Stimulated activated CD4-positive, alpha-beta T cell treated with anti-CD3 and anti-CD28 coated beads, Interleukin-2, amount 100 ng/mL, for 48 hours (primary cell): ENCODE measurements around the gene MED27.

Experiments used
- DNase-seq, 2 donors: peaks; one replicate each; pipeline ENCODE4 v3.0.0-alpha.2; 2020

Gene MED27

DNA sequence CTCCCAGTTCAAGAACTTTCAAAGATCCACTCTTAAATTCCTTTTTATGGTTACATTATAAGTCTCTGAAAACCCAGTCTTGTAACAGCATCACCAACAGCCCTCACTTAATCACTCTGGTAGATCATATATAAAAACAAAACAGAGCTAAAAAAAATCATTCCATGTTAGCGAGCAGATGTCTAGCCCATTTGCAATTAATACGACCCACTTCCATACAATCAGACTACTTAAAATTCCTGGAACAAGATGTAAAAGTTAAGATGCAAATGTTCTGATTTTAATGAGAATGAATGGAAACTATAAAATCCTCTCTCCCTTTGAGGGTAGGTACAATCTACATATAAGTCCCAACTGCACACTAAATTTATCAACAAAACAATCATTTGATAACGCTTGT, 167.0 kb downstream of the MED27 start:
- DNase-seq, result no peak

- DNase-seq, result no peak
Observed at GRCh38 chr9:131912069-131912468, 167.6 kb downstream of the MED27 start.

- DNase-seq, result no peak
Observed at GRCh38 chr9:131910572-131910971, 169.1 kb downstream of the MED27 start.

- no peak for DNase-seq
Observed at GRCh38 chr9:131905144-131905543, 174.5 kb downstream of the MED27 start.

GRCh38 chr9:131899296-131900228, 180.1 kb downstream of the MED27 start:
- DNase-seq, result no peak

DNA sequence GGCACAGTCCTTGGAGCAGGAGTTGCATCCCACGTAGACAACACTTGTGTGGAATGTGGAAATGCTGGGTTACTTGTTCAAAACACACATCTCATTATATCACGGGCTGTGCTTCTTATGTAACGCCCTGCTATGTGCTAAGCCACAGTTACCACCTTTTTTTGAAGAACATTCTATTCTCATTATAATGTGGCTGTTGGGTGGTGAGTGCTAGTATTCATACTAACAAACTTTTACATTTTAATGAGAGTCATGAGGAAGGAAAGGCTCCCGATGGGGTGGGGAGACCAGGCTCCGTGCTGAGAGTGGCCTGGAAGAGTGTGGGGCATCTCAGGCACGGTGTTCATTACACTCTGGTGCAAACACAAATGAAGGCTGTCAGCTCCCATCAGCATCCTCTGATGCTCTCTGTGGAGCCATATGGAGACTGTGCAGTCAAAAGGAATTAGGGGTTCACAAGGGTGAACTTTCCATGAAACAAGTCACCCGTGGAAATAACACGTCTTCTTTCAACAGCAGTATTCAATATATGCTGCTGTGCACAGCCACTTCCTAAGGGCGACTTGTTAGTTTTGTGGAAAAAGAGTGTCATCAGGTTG, 186.7 kb downstream of the MED27 start:
- DNase-seq, result no peak

- DNase-seq, result no peak
Observed at GRCh38 chr9:131892162-131892707, 187.4 kb downstream of the MED27 start.

GRCh38 chr9:131891598-131891997, 188.1 kb downstream of the MED27 start:
- DNase-seq, result no peak

- no peak for DNase-seq
Observed at GRCh38 chr9:131889437-131890251, 190.0 kb downstream of the MED27 start.

DNA sequence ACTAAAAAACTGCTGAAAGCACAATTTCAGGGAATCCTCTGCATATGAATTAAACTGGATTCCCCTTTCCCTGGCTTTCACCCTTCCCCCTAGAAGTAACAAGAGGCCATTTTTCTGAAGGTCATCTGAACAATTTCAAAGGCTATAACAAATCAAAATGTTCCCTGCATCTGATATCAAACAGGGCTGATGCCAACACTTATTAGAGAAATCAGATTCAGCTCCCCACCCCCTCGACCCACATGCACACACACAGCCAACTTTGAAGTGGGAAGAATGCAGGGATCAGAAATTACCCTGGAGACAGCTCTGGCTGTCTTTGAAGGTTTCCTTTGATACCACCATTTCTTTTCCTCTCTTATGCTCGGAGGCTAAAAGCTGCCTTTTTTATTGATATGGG, 190.7 kb downstream of the MED27 start:
- no peak for DNase-seq

DNA sequence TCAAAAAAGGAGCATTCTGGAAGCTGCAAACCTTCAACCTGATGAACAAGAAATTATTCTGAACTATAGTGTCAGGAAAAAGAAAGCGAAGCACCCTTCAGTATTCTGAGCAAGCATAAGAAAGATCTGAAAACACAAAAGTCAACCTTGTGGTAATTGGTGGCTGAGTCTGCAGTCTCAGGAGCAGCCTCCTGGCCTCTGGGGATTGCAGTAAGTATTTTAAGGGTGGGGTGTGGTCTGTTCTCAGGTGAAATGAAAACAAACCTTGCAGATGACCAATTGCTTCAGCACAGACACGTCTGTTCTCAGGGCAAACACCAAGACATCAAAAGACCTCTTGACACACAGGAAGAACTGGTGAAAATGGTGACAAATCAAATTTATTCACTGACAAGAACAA, 192.0 kb downstream of the MED27 start:
- DNase-seq, result no peak

GRCh38 chr9:131886826-131887225, 192.8 kb downstream of the MED27 start:
- DNase-seq, result no peak

DNA sequence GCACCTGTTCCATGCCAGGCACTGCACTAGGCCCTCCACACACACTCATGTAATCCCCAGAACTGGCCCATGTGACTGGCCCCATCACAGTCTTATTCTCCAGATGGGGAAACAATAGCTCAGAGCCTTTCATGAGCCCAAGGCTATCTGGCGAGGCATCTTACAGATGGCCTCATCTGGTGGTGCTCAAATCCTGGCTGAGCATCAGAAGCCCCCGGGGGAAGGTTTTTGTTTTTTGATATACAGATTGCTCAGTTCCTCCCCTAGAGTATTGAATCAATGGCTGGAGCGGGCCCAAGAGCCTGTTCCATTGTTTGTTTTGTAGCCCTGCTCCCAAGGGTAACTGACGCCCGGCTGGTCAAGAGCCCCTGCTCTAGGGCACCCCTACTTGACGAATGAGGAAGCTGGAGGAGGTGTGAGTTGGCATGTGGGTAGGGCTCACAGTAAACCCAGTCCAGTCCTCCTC, 194.5 kb downstream of the MED27 start:
- no peak for DNase-seq

DNA sequence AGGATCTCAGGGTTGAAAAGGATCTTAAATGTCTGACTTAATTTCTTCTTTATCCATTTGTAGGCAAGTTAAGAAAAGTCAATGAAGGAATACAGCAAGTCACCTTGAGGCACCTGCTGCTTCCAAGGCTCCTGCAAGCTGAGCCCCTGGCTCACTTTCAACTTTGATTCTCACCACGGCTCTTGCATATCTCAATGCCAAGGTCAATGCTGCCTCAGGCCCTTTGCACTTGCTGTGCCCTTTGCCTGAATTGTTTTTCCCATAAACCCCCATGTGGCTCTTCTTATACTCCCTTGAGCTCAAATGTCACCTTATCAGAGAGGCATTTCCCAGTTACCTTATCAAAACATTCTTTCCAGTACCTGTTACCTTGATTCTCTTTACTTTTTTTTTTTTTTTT, 195.4 kb downstream of the MED27 start:
- no peak for DNase-seq

- no peak for DNase-seq
Observed at GRCh38 chr9:131880833-131881583, 198.7 kb downstream of the MED27 start.

DNA sequence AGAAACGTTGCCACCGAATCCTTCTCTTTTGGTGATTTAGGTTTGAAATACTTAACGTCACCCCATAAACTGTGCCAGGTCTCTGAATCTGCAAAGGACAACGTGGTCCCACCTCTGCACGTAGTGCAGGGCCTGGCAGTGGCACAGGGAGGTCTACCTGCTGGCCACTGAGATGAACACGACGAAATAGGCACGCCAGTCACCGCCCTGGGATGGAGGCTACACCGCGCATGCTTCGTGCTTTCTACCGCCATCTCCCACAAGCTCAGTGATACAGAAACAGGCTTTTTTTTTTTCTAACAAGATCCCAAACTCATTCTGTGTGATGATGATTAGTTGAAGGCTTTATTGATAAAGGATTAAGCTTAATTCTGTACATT, 199.8 kb downstream of the MED27 start:
- DNase-seq, result no peak

DNA sequence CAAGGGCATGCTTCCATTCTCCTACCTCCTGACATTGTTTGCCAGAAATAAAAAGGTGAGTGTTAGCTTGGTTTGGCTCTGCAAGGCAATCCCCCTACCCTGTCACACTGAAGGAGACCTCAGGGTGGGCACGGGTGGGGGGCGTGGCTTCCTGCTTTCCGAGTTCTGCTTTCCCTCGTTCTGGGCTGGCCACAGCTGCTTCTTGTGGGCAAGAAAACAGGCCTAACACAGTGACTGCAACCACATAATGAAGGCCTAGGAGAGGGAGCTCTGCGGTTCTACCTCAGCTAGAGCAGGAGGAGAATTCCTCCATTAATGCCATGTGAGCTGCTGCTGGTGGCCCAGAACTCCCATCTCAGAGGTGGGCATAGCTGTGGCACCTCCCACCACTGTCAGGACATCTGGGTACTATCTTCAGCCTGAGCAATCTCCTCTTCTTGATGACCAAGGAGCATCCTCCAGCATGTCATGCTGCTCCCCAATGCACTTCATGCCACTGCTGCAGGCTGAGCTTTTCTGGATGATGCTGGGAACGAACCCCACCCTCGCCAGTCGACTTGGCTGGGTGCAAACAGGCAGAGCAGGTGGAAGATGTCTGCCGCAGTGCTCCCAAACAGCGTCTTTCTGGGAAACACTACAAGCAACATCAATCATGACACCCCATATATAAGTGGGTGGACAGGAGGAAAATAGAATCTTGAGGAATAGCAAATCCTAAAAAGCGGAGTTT, 200.3 kb downstream of the MED27 start:
- DNase-seq, result no peak

GRCh38 chr9:131876486-131876885, 203.2 kb downstream of the MED27 start:
- DNase-seq, result no peak

DNA sequence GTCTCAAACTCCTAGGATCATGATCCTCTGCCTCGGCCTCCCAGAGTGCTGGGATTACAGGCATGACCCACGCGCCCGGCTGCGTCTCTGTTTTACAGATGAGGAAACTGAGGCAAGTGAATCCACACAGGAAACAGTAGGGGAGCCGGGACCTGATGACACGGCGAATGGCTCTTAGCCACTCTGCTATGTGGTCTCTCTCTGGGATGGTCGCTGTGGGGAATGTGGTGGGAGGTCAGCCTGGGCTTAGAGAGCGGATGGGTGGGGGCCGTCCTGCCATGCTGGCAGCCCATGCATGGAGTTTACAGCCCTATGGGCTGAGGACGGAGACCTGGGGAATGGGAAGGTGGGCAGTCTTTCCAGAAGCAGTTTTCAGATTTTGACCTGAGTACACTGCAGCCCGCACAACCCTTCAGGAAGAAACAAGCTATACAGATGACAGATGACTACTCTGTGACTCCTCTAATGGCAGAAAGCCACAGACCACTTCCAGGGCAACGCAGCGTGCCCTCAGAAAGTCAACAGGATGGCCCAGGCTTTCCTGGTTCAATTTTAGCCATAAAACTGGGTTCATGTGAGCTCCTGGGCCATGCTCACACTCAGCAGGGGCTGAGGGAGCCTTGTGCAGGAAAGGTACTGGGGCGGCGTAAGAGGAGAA, 203.7 kb downstream of the MED27 start:
- no peak for DNase-seq

DNA sequence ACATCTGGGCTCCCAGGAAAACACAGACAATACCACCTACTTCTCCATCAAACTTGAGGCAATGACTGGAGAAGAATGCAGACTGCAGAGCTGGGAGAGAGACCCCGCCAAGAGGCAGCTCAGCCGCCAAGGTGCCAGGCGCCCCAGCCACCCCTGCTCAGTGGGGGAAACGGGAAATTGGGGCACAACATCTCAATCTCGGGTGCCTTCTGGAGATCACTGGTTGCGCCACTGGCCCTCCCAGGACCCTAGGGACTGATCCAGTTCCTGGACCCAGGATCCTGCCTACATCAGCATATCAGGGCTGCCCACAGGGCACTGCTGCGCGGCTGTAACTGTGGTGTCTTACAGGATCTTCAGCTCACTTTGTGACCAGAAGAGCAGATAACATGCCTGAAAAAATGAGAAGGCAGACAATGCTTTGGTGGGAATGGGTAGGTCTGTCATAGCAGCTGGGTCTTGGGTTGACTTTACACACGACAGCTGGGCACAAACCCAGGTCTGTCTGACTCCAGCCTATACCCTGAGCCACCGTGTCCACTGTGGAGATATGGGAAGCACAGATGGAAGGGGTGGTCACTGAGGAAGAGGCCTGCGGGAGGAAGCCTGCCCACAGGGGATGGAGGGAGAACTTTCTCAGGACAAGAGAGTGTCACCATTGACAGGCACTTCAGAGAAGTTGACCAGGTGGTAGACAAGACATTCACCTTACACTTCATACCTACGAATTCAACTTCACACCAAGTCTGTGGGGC, 204.6 kb downstream of the MED27 start:
- no peak for DNase-seq
